Mesenchymal stem cell (in vitro differentiated cells and primary cell): ENCODE results near the gene TBX3.

Experiments
- DNase-seq: peaks from one replicate; pipeline ENCODE4 v3.0.0-alpha.2; 2013
- H2AFZ ChIP-seq: one replicate; pipeline ENCODE4 v1.6.1; 2013; ENCODE audit warnings: low read depth, mild to moderate bottlenecking, control low read depth, inconsistent platforms, low read length, moderate library complexity
- H2AK5ac ChIP-seq: 2 replicates; pipeline ENCODE4 v1.6.1; 2013; ENCODE audit warnings: low read length, moderate library complexity, mild to moderate bottlenecking, inconsistent platforms; ENCODE audit not compliant: severe bottlenecking
- H2BK120ac ChIP-seq: one replicate; pipeline ENCODE4 v1.6.1; 2013; ENCODE audit warnings: low read depth, mild to moderate bottlenecking, inconsistent platforms, low read length, moderate library complexity
- H2BK12ac ChIP-seq, 2 experiments: one replicate each; pipeline ENCODE4 v1.6.1; 2013; ENCODE audit warnings: inconsistent platforms in 2 of 2, low read length in 2 of 2, mild to moderate bottlenecking in 2 of 2, moderate library complexity in 2 of 2, control low read depth in 1 of 2
- H2BK15ac ChIP-seq: one replicate; pipeline ENCODE4 v1.6.1; 2013; ENCODE audit warnings: mild to moderate bottlenecking, low read depth, inconsistent platforms; ENCODE audit not compliant: poor library complexity, severe bottlenecking
- H2BK5ac ChIP-seq: 2 replicates; pipeline ENCODE4 v1.6.1; 2013; ENCODE audit warnings: low read depth, mild to moderate bottlenecking, low read length, control low read depth, inconsistent platforms; ENCODE audit not compliant: poor library complexity, severe bottlenecking
- H3K14ac ChIP-seq, 2 experiments: one replicate each; pipeline ENCODE4 v1.6.1; 2013; ENCODE audit warnings: inconsistent platforms in 2 of 2, low read length in 2 of 2, control low read depth in 1 of 2, mild to moderate bottlenecking in 1 of 2, moderate library complexity in 1 of 2
- H3K18ac ChIP-seq, 2 experiments: one replicate each; pipeline ENCODE4 v1.6.1; 2013; ENCODE audit warnings: inconsistent platforms in 2 of 2, low read length in 2 of 2, control low read depth in 1 of 2, low read depth in 1 of 2, mild to moderate bottlenecking in 1 of 2
- H3K23ac ChIP-seq, 2 experiments: one replicate each; pipeline ENCODE4 v1.6.1; 2013; ENCODE audit warnings: inconsistent platforms in 2 of 2, low read length in 2 of 2, mild to moderate bottlenecking in 2 of 2, moderate library complexity in 2 of 2, control low read depth in 1 of 2
- H3K27ac ChIP-seq: 2 replicates; pipeline ENCODE4 v1.5.1; 2013; ENCODE audit warnings: mild to moderate bottlenecking, moderate library complexity, low read length, control low read depth, inconsistent platforms; ENCODE audit not compliant: poor library complexity, severe bottlenecking
- H3K27me3 ChIP-seq, 2 experiments: 2 replicates each; pipeline versions ENCODE4 v1.6.1 to v1.7.0; 2013; ENCODE audit warnings: low read length in 2 of 2, mild to moderate bottlenecking in 2 of 2, moderate library complexity in 2 of 2, control low read depth in 1 of 2, inconsistent platforms in 1 of 2; ENCODE audit not compliant: control insufficient read depth in 1 of 2, insufficient read depth in 1 of 2
- H3K36me3 ChIP-seq, 2 experiments: 2 replicates each; pipeline versions ENCODE4 v1.6.1 to v1.7.0; 2013; ENCODE audit warnings: low read length in 2 of 2, control low read depth in 1 of 2, inconsistent platforms in 1 of 2, low read depth in 1 of 2, mild to moderate bottlenecking in 1 of 2; ENCODE audit not compliant: insufficient read depth in 2 of 2, control insufficient read depth in 1 of 2
- H3K4ac ChIP-seq, 2 experiments: one replicate each; pipeline ENCODE4 v1.6.1; 2013; ENCODE audit warnings: inconsistent platforms in 2 of 2, low read length in 2 of 2, mild to moderate bottlenecking in 2 of 2, moderate library complexity in 2 of 2, control low read depth in 1 of 2, low read depth in 1 of 2
- H3K4me1 ChIP-seq: 2 replicates; pipeline ENCODE4 v1.6.1; 2013; ENCODE audit warnings: low read depth, low read length, control low read depth; ENCODE audit not compliant: control insufficient read depth, insufficient read depth
- H3K4me2 ChIP-seq: 2 replicates; pipeline ENCODE4 v1.6.1; 2013; ENCODE audit warnings: low read length, mild to moderate bottlenecking, inconsistent platforms; ENCODE audit not compliant: poor library complexity, severe bottlenecking
- H3K4me3 ChIP-seq, 2 experiments: 2 replicates each; pipeline versions ENCODE4 v1.5.1 to v1.7.0; 2013; ENCODE audit warnings: low read length in 2 of 2, mild to moderate bottlenecking in 2 of 2, control low read depth in 1 of 2, low read depth in 1 of 2; ENCODE audit not compliant: insufficient read depth in 1 of 2
- H3K79me1 ChIP-seq: replicated peaks from 2 replicates; pipeline ENCODE4 v1.6.1; 2013; ENCODE audit warnings: mild to moderate bottlenecking, control low read depth, low read length, inconsistent platforms; ENCODE audit not compliant: poor library complexity, severe bottlenecking
- H3K9ac ChIP-seq: 2 replicates; pipeline ENCODE4 v1.7.0; 2013; ENCODE audit warnings: mild to moderate bottlenecking, low read length, moderate library complexity
- H3K9me3 ChIP-seq: 2 replicates; pipeline ENCODE4 v1.7.0; 2013; ENCODE audit warnings: mild to moderate bottlenecking, low read length; ENCODE audit not compliant: control insufficient read depth
- H4K8ac ChIP-seq: one replicate; pipeline ENCODE4 v1.6.1; 2013; ENCODE audit warnings: inconsistent platforms, mild to moderate bottlenecking, low read length, moderate library complexity
- H4K91ac ChIP-seq: one replicate; pipeline ENCODE4 v1.6.1; 2013; ENCODE audit warnings: mild to moderate bottlenecking, low read length, inconsistent platforms
- WGBS: methylation state at CpG from one replicate; pipeline ENCODE4 v1.1.7; 2013; ENCODE audit warnings: mixed read lengths; 5-methylcytosine and 5-hydroxymethylcytosine counted together

Gene TBX3

GRCh38 chr12:114671443-114672411 lies 12.2 kb downstream of the TBX3 start:
- Histone ChIP-seq H3K27me3 (peaks cover 0 to 70% of the 10 kb centered on the region in 2 experiments), H2AFZ (no peak overlapping the region), H3K9me3 (no peaks in the 10 kb centered on the region), H3K36me3 (peaks cover 0 to 60% of the 10 kb centered on the region in 2 experiments), H3K4me3 (peak overlapping the region; percentile 20 to 69), H3K4me1 (peaks cover 18% of the 10 kb centered on the region), H3K9ac (peak overlapping the region; percentile 84), H2BK5ac (no peak overlapping the region), H3K27ac (no peak overlapping the region), H3K4ac (peak overlapping the region; percentile 86 to 94), H3K14ac (peak overlapping the region in 1 of 2 experiments; percentile 93), H3K18ac (peak overlapping the region; percentile 69 to 94), H2BK120ac (peak overlapping the region; percentile 86), H4K8ac (peak overlapping the region; percentile 98), H2BK12ac (peak overlapping the region; percentile 81 to 99), H3K4me2 (no peak overlapping the region), H4K91ac (peak overlapping the region; percentile 98), H2BK15ac (peak overlapping the region; percentile 96), H3K79me1 (no peaks in the 10 kb centered on the region), H3K23ac (no peak overlapping the region), H2AK5ac (no peak overlapping the region)
- DNase-seq, result peak; percentile 72
- WGBS, result 27% methylated on average over 50 of the region's 61 CpGs

GRCh38 chr12:114671066-114671442 lies 12.9 kb downstream of the TBX3 start:
- Histone ChIP-seq H2BK12ac (no peak overlapping the region), H4K8ac (no peak overlapping the region), H3K4me2 (no peak overlapping the region), H3K9ac (peak overlapping the region; percentile 84), H2AFZ (no peak overlapping the region), H4K91ac (no peak overlapping the region), H2BK5ac (no peak overlapping the region), H3K23ac (no peak overlapping the region), H3K36me3 (peaks cover 0 to 54% of the 10 kb centered on the region in 2 experiments), H3K4me1 (peaks cover 18% of the 10 kb centered on the region), H2BK120ac (no peak overlapping the region), H3K4ac (no peak overlapping the region), H3K27me3 (peaks cover 0 to 73% of the 10 kb centered on the region in 2 experiments), H2BK15ac (no peak overlapping the region), H3K27ac (no peak overlapping the region), H2AK5ac (no peak overlapping the region), H3K4me3 (peak overlapping the region in 1 of 2 experiments; percentile 69), H3K9me3 (no peaks in the 10 kb centered on the region), H3K14ac (no peak overlapping the region), H3K18ac (no peak overlapping the region), H3K79me1 (no peaks in the 10 kb centered on the region)
- no peak for DNase-seq
- WGBS, result 79% methylated on average over 4 of the region's 4 CpGs

DNA sequence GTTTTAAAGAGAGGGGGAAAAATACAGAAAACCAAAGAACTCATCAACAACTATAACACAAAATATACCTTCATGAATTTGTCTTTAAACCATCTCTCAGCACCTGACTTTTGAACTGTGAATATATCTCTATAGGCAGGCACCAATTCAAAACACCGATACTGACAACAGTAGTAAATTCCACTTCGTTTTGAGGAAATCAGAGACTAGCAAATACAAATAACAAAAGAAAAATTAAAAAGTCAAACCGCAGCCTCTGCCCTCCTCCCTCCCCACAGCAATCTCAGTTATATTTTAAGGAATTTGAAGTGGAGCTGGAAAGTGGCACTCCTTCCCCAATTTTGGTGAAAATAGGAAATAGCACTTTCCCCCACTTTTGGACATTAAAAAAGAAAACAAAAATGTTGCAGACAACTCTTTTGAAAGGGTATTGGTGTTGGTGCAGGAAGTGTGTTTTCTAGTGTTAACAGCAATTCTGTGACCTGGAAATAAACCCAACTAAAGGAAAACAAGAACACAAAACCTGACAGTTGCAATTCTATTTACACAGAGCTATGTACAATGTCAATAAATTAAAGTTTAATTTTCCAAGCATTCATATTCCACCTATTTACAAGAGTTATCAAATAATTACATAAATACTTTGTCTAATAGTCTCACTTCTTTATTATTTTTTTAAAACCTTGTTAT lies 13.5 kb downstream of the TBX3 start:
- Histone ChIP-seq H3K14ac (no peak overlapping the region), H3K9ac (peak overlapping the region; percentile 84), H3K36me3 (peaks cover 0 to 47% of the 10 kb centered on the region in 2 experiments)

More for the DNA sequence above, 13.5 kb downstream of the TBX3 start:
- H3K4me2 ChIP-seq, result no peak overlapping the region
- H2BK12ac ChIP-seq, result no peak overlapping the region
- peak overlapping the region in 1 of 2 experiments; percentile 69 for H3K4me3 ChIP-seq
- H4K91ac ChIP-seq, result no peak overlapping the region
- H3K27me3 ChIP-seq, result peaks cover 0 to 74% of the 10 kb centered on the region in 2 experiments
- no peak overlapping the region for H3K23ac ChIP-seq
- WGBS, result no CpG with 5 or more reads among the region's 3 CpGs
- DNase-seq, result no peak
- no peaks in the 10 kb centered on the region for H3K79me1 ChIP-seq
- no peak overlapping the region for H2AFZ ChIP-seq
- H4K8ac ChIP-seq, result no peak overlapping the region
- no peaks in the 10 kb centered on the region for H3K9me3 ChIP-seq
- no peak overlapping the region for H3K27ac ChIP-seq
- no peak overlapping the region for H3K18ac ChIP-seq
- H2BK120ac ChIP-seq, result no peak overlapping the region
- no peak overlapping the region for H2AK5ac ChIP-seq
- peaks cover 18% of the 10 kb centered on the region for H3K4me1 ChIP-seq
- H2BK5ac ChIP-seq, result no peak overlapping the region
- no peak overlapping the region for H2BK15ac ChIP-seq
- H3K4ac ChIP-seq, result no peak overlapping the region
